ENCODE measurements around the gene RPS6KA5.

RPS6KA5 gene

GRCh38 chr14:91008759-91009409 is 51.6 kb downstream of the RPS6KA5 start:
- no peak for TF ChIP-seq CTCF (IDR thresholded peaks at IDR 0.05)
- Histone ChIP-seq H3K4me1 (ENCODE audit: control insufficient read depth in 1 of 2, insufficient read depth in 1 of 2, low read depth in 1 of 2, low read length in 1 of 2) (peaks cover 40 to 51% of the 10 kb centered on the region in 2 experiments), H3K36me3 (no peaks in the 10 kb centered on the region), H3K9me3 (no peaks in the 10 kb centered on the region), H3K27me3 (no peaks in the 10 kb centered on the region), H3K27ac (peak overlapping the region; percentile 87), H3K4me3 (ENCODE audit: low read depth in 1 of 2, low read length in 1 of 2) (peak overlapping the region; percentile 45)

- TF ChIP-seq CTCF (IDR thresholded peaks at IDR 0.05): no peak
- Histone ChIP-seq H3K27ac (peak overlapping the region; percentile 60), H3K4me1 (ENCODE audit: control insufficient read depth in 1 of 2, insufficient read depth in 1 of 2, low read depth in 1 of 2, low read length in 1 of 2) (peaks cover 31 to 40% of the 10 kb centered on the region in 2 experiments), H3K27me3 (no peaks in the 10 kb centered on the region), H3K9me3 (no peaks in the 10 kb centered on the region), H3K36me3 (no peaks in the 10 kb centered on the region), H3K4me3 (ENCODE audit: low read depth in 1 of 2, low read length in 1 of 2) (no peak overlapping the region)
Measured at GRCh38 chr14:91005716-91006115, 54.7 kb downstream of the RPS6KA5 start.

- TF ChIP-seq CTCF (IDR thresholded peaks at IDR 0.05): no peak
- Histone ChIP-seq H3K27ac (no peak overlapping the region), H3K9me3 (no peaks in the 10 kb centered on the region), H3K4me1 (ENCODE audit: control insufficient read depth in 1 of 2, insufficient read depth in 1 of 2, low read depth in 1 of 2, low read length in 1 of 2) (peaks cover 24 to 33% of the 10 kb centered on the region in 2 experiments), H3K36me3 (peaks cover 6% of the 10 kb centered on the region), H3K4me3 (ENCODE audit: low read depth in 1 of 2, low read length in 1 of 2) (no peak overlapping the region), H3K27me3 (no peaks in the 10 kb centered on the region)
Measured at GRCh38 chr14:91004987-91005386, 55.5 kb downstream of the RPS6KA5 start.

- no peak overlapping the region for H3K4me3 ChIP-seq (ENCODE audit: low read depth in 1 of 2, low read length in 1 of 2)
- H3K9me3 ChIP-seq: no peaks in the 10 kb centered on the region
- no peak for TF ChIP-seq CTCF (IDR thresholded peaks at IDR 0.05)
- no peak overlapping the region for H3K27ac ChIP-seq
- no peaks in the 10 kb centered on the region for H3K27me3 ChIP-seq
- peaks cover 12% of the 10 kb centered on the region in 2 experiments for H3K4me1 ChIP-seq (ENCODE audit: control insufficient read depth in 1 of 2, insufficient read depth in 1 of 2, low read depth in 1 of 2, low read length in 1 of 2)
- H3K36me3 ChIP-seq: peaks cover 26% of the 10 kb centered on the region
Measured at GRCh38 chr14:90999299-90999698, 61.1 kb downstream of the RPS6KA5 start.

- TF ChIP-seq CTCF (IDR thresholded peaks at IDR 0.05): no peak
Measured at GRCh38 chr14:90996967-90997366, 63.5 kb downstream of the RPS6KA5 start.

More at GRCh38 chr14:90996967-90997366, 63.5 kb downstream of the RPS6KA5 start:
- Histone ChIP-seq H3K4me1 (ENCODE audit: control insufficient read depth in 1 of 2, insufficient read depth in 1 of 2, low read depth in 1 of 2, low read length in 1 of 2) (peaks cover 12% of the 10 kb centered on the region in 2 experiments), H3K9me3 (no peaks in the 10 kb centered on the region), H3K27ac (peak overlapping the region; percentile 74), H3K36me3 (peaks cover 26% of the 10 kb centered on the region), H3K4me3 (ENCODE audit: low read depth in 1 of 2, low read length in 1 of 2) (no peak overlapping the region), H3K27me3 (no peaks in the 10 kb centered on the region)

Measured in neutrophil (primary cell).